HEK293T (cell line): ENCODE results near the gene PLCB1.

Source experiments
- FOXA1 ChIP-seq: fragments of 450-650 bp; IDR thresholded peaks from 2 replicates; pipeline ENCODE4 v1.6.1; 2016; ENCODE audit warnings: mild to moderate bottlenecking
- FOXK2 ChIP-seq: fragments of 450-650 bp; IDR thresholded peaks from 2 replicates; pipeline ENCODE4 v1.6.1; 2016; ENCODE audit warnings: mild to moderate bottlenecking
- FOXM1 ChIP-seq: fragments of 450-650 bp; IDR thresholded peaks from 2 replicates; pipeline ENCODE4 v1.6.1; 2017; ENCODE audit warnings: mild to moderate bottlenecking, borderline replicate concordance
- HDGF ChIP-seq: fragments of 450-650 bp; IDR thresholded peaks from 2 replicates; pipeline ENCODE4 v1.6.1; 2017; ENCODE audit warnings: antibody characterized with exemption, borderline replicate concordance
- SP1 ChIP-seq: fragments of 450-650 bp; IDR thresholded peaks from 2 replicates; pipeline ENCODE4 v1.6.1; 2017
- SUZ12 ChIP-seq: fragments of 450-650 bp; IDR thresholded peaks from 2 replicates; pipeline ENCODE4 v1.6.1; 2016; ENCODE audit warnings: mild to moderate bottlenecking
- TARDBP ChIP-seq: fragments of 450-650 bp; IDR thresholded peaks from 2 replicates; pipeline ENCODE4 v1.6.1; 2016
- TF ChIP-seq, protein P1 (sequence below): fragments of 450-650 bp; IDR thresholded peaks from 2 replicates; pipeline ENCODE4 v1.6.1; 2016

DNA sequence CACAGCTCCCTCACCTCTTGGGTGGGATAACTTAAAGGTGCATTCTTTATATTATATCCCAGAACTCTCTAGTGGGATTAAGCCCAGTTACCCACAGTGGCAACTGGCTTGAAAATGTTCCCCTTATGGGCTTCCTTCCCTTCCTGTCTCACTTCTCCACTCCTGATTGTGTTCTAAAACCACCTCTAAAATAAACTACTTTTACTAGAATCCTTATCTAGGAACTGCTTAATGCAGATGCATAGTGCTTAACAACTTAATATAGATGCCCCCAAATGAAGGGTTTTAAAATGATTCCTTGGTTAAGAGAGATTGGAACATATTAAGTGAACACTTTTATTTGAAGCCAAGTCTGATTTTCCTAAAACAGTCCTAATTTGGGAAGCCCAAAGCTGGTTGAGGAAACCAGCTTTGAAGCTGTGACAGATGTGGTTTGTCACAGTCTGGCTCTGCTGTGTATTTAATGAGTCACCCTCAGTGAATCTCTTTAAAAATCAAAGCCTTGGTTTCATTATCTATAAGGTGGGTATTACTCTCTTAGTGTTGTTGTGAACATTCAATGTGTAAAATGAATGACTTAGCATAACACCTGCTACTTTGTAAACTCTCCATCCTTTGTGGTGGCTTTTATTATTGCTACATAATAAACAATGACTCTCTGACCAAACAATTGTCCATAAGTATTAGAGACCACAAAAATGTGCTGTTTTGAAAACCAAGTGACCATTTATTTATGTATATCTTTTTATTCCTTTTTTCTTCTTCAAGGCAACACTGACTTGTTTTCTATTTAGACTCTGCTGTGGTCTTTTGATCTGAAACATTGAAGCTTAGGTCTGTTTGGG, 24.4 kb downstream of the PLCB1 start:
- TF ChIP-seq FOXK2, result no peak
- TF ChIP-seq SP1, result no peak
- TF ChIP-seq FOXA1, result no peak
- TF ChIP-seq HDGF, result no peak
- TF ChIP-seq FOXM1, result no peak
- TF ChIP-seq, protein P1, sequence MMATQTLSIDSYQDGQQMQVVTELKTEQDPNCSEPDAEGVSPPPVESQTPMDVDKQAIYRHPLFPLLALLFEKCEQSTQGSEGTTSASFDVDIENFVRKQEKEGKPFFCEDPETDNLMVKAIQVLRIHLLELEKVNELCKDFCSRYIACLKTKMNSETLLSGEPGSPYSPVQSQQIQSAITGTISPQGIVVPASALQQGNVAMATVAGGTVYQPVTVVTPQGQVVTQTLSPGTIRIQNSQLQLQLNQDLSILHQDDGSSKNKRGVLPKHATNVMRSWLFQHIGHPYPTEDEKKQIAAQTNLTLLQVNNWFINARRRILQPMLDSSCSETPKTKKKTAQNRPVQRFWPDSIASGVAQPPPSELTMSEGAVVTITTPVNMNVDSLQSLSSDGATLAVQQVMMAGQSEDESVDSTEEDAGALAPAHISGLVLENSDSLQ, result no peak
- no peak for TF ChIP-seq TARDBP
- no peak for TF ChIP-seq SUZ12
